ENCODE data around the gene CNOT4.

Gene CNOT4

DNA sequence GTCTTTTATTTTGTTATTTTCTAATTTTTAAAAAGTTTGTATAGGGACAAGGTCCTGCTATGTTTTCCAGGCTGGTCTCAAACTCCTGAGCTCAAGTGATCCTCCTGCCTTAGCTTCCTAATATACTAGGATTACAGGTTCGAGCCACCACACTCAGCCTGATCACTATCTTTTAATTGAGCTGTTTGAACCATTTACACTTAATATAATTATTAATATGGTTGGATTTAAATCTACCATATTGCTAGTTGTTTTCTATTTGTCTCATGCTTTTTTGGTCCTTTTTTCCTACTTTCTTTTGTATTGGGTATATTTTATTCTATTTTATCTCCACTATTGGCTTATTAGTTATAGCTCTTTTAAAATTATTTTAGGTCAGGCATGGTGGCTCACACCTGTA lies 13.2 kb upstream of the CNOT4 start:
- Histone ChIP-seq H2BK120ac (ENCODE audit: insufficient read depth, low read length, poor library complexity) (no peak overlapping the region), H3K9me3 (ENCODE audit: insufficient read depth, low read depth, low read length) (no peaks in the 10 kb centered on the region), H3K4me1 (ENCODE audit: control insufficient read depth in 1 of 2, insufficient read depth in 2 of 2, low read length in 2 of 2) (no peaks in the 10 kb centered on the region), H3K4ac (ENCODE audit: low read depth, low read length) (no peak overlapping the region), H3K79me2 (ENCODE audit: control insufficient read depth, insufficient read depth, low read length, poor library complexity) (no peaks in the 10 kb centered on the region), H3K36me3 (ENCODE audit: control insufficient read depth in 1 of 2, insufficient read depth in 2 of 2, low read length in 2 of 2) (no peaks in the 10 kb centered on the region), H2BK12ac (ENCODE audit: low read length) (no peak overlapping the region), H3K27me3 (ENCODE audit: insufficient read depth, low read length) (no peaks in the 10 kb centered on the region), H3K27ac (ENCODE audit: low read depth, low read length) (no peak overlapping the region), H3K79me1 (ENCODE audit: low read length) (no peaks in the 10 kb centered on the region), H2AK5ac (ENCODE audit: low read length) (no peak overlapping the region), H3K23ac (ENCODE audit: low read length) (no peak overlapping the region), H3K14ac (ENCODE audit: low read length) (no peak overlapping the region), H2AFZ (ENCODE audit: insufficient read depth, low read length, poor library complexity) (no peak overlapping the region), H2BK5ac (ENCODE audit: low read depth, low read length, poor library complexity) (no peak overlapping the region), H3K4me3 (ENCODE audit: low read depth, low read length) (no peak overlapping the region), H3K18ac (ENCODE audit: low read length) (no peak overlapping the region), H3K9ac (ENCODE audit: low read length) (no peak overlapping the region), H3K4me2 (ENCODE audit: low read length) (no peak overlapping the region), H4K8ac (ENCODE audit: low read depth, low read length) (no peak overlapping the region), H4K91ac (ENCODE audit: low read depth, low read length) (no peak overlapping the region), H4K12ac (ENCODE audit: low read depth, low read length) (no peak overlapping the region)
- DNase-seq, result no peak
- no CpG with 5 or more reads among the region's 1 CpG for WGBS (ENCODE audit: extremely low coverage, insufficient coverage, insufficient read length)

GRCh38 chr7:135522509-135522908 lies 12.6 kb upstream of the CNOT4 start:
- no peaks in the 10 kb centered on the region for H3K79me2 ChIP-seq (ENCODE audit: control insufficient read depth, insufficient read depth, low read length, poor library complexity)
- H3K23ac ChIP-seq (ENCODE audit: low read length), result no peak overlapping the region
- H2AK5ac ChIP-seq (ENCODE audit: low read length), result no peak overlapping the region
- no peak overlapping the region for H2BK5ac ChIP-seq (ENCODE audit: low read depth, low read length, poor library complexity)
- no peak overlapping the region for H3K4ac ChIP-seq (ENCODE audit: low read depth, low read length)
- no peaks in the 10 kb centered on the region for H3K9me3 ChIP-seq (ENCODE audit: insufficient read depth, low read depth, low read length)
- H4K8ac ChIP-seq (ENCODE audit: low read depth, low read length), result no peak overlapping the region
- H2BK120ac ChIP-seq (ENCODE audit: insufficient read depth, low read length, poor library complexity), result no peak overlapping the region
- no peak overlapping the region for H3K27ac ChIP-seq (ENCODE audit: low read depth, low read length)
- no peak overlapping the region for H3K14ac ChIP-seq (ENCODE audit: low read length)
- H3K27me3 ChIP-seq (ENCODE audit: insufficient read depth, low read length), result no peaks in the 10 kb centered on the region
- H4K91ac ChIP-seq (ENCODE audit: low read depth, low read length), result no peak overlapping the region
- H4K12ac ChIP-seq (ENCODE audit: low read depth, low read length), result no peak overlapping the region
- no peak for DNase-seq
- H3K9ac ChIP-seq (ENCODE audit: low read length), result no peak overlapping the region
- H3K4me3 ChIP-seq (ENCODE audit: low read depth, low read length), result no peak overlapping the region
- H3K4me2 ChIP-seq (ENCODE audit: low read length), result no peak overlapping the region
- H3K4me1 ChIP-seq (ENCODE audit: control insufficient read depth in 1 of 2, insufficient read depth in 2 of 2, low read length in 2 of 2), result no peaks in the 10 kb centered on the region
- no peaks in the 10 kb centered on the region for H3K36me3 ChIP-seq (ENCODE audit: control insufficient read depth in 1 of 2, insufficient read depth in 2 of 2, low read length in 2 of 2)
- no peak overlapping the region for H3K18ac ChIP-seq (ENCODE audit: low read length)
- H2BK12ac ChIP-seq (ENCODE audit: low read length), result no peak overlapping the region
- no peak overlapping the region for H2AFZ ChIP-seq (ENCODE audit: insufficient read depth, low read length, poor library complexity)
- no CpG with 5 or more reads among the region's 6 CpGs for WGBS (ENCODE audit: extremely low coverage, insufficient coverage, insufficient read length)
- no peaks in the 10 kb centered on the region for H3K79me1 ChIP-seq (ENCODE audit: low read length)

GRCh38 chr7:135519871-135520270 lies 10.0 kb upstream of the CNOT4 start:
- Histone ChIP-seq H3K27me3 (ENCODE audit: insufficient read depth, low read length) (no peaks in the 10 kb centered on the region), H2AK5ac (ENCODE audit: low read length) (no peak overlapping the region), H2BK120ac (ENCODE audit: insufficient read depth, low read length, poor library complexity) (no peak overlapping the region), H3K4ac (ENCODE audit: low read depth, low read length) (no peak overlapping the region), H3K9me3 (ENCODE audit: insufficient read depth, low read depth, low read length) (no peaks in the 10 kb centered on the region), H3K23ac (ENCODE audit: low read length) (no peak overlapping the region), H3K18ac (ENCODE audit: low read length) (no peak overlapping the region), H3K9ac (ENCODE audit: low read length) (no peak overlapping the region), H3K4me3 (ENCODE audit: low read depth, low read length) (no peak overlapping the region), H3K36me3 (ENCODE audit: control insufficient read depth in 1 of 2, insufficient read depth in 2 of 2, low read length in 2 of 2) (no peaks in the 10 kb centered on the region), H4K12ac (ENCODE audit: low read depth, low read length) (no peak overlapping the region), H3K79me1 (ENCODE audit: low read length) (no peaks in the 10 kb centered on the region), H4K91ac (ENCODE audit: low read depth, low read length) (no peak overlapping the region), H3K27ac (ENCODE audit: low read depth, low read length) (no peak overlapping the region), H3K14ac (ENCODE audit: low read length) (no peak overlapping the region), H2AFZ (ENCODE audit: insufficient read depth, low read length, poor library complexity) (no peak overlapping the region), H3K79me2 (ENCODE audit: control insufficient read depth, insufficient read depth, low read length, poor library complexity) (no peaks in the 10 kb centered on the region), H4K8ac (ENCODE audit: low read depth, low read length) (no peak overlapping the region), H3K4me2 (ENCODE audit: low read length) (no peak overlapping the region), H2BK12ac (ENCODE audit: low read length) (no peak overlapping the region), H3K4me1 (ENCODE audit: control insufficient read depth in 1 of 2, insufficient read depth in 2 of 2, low read length in 2 of 2) (no peaks in the 10 kb centered on the region), H2BK5ac (ENCODE audit: low read depth, low read length, poor library complexity) (no peak overlapping the region)
- no CpG with 5 or more reads among the region's 4 CpGs for WGBS (ENCODE audit: extremely low coverage, insufficient coverage, insufficient read length)
- no peak for DNase-seq

DNA sequence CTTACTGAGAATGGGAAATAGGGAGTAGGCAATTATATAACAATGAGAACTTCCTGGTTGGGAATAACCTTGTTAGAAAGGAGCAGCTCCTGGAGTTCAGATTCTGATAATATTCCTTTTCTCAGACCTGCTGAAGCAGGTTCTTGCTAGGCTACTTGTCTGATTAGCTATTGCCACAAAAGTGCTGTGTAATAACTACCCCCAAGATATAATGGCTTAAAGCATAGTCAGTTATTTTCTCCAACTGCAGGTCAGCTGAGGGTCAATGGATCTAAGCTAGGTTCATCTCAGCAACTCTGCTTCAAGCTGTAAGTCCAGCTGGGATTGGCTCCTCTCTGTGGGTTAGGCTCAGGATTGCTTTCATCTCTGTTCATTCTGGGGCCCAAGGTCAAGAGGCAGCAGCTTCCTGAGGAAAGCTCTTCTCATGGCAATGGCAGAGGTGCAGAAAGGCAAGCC lies 9.4 kb upstream of the CNOT4 start:
- no peak overlapping the region for H3K4me3 ChIP-seq (ENCODE audit: low read depth, low read length)
- no peak overlapping the region for H3K14ac ChIP-seq (ENCODE audit: low read length)
- no peak overlapping the region for H3K9ac ChIP-seq (ENCODE audit: low read length)
- no peaks in the 10 kb centered on the region for H3K79me1 ChIP-seq (ENCODE audit: low read length)
- no peak overlapping the region for H4K91ac ChIP-seq (ENCODE audit: low read depth, low read length)
- H2AFZ ChIP-seq (ENCODE audit: insufficient read depth, low read length, poor library complexity), result no peak overlapping the region
- H3K4ac ChIP-seq (ENCODE audit: low read depth, low read length), result no peak overlapping the region
- no peak overlapping the region for H2BK120ac ChIP-seq (ENCODE audit: insufficient read depth, low read length, poor library complexity)
- no peaks in the 10 kb centered on the region for H3K4me1 ChIP-seq (ENCODE audit: control insufficient read depth in 1 of 2, insufficient read depth in 2 of 2, low read length in 2 of 2)
- no peak overlapping the region for H3K4me2 ChIP-seq (ENCODE audit: low read length)
- H4K8ac ChIP-seq (ENCODE audit: low read depth, low read length), result no peak overlapping the region
- no peak overlapping the region for H3K27ac ChIP-seq (ENCODE audit: low read depth, low read length)
- H2AK5ac ChIP-seq (ENCODE audit: low read length), result no peak overlapping the region
- no peaks in the 10 kb centered on the region for H3K27me3 ChIP-seq (ENCODE audit: insufficient read depth, low read length)
- H3K36me3 ChIP-seq (ENCODE audit: control insufficient read depth in 1 of 2, insufficient read depth in 2 of 2, low read length in 2 of 2), result no peaks in the 10 kb centered on the region
- H3K79me2 ChIP-seq (ENCODE audit: control insufficient read depth, insufficient read depth, low read length, poor library complexity), result no peaks in the 10 kb centered on the region
- no peak overlapping the region for H3K18ac ChIP-seq (ENCODE audit: low read length)
- H4K12ac ChIP-seq (ENCODE audit: low read depth, low read length), result no peak overlapping the region
- no peaks in the 10 kb centered on the region for H3K9me3 ChIP-seq (ENCODE audit: insufficient read depth, low read depth, low read length)
- H2BK12ac ChIP-seq (ENCODE audit: low read length), result no peak overlapping the region
- no peak for DNase-seq
- H2BK5ac ChIP-seq (ENCODE audit: low read depth, low read length, poor library complexity), result no peak overlapping the region
- H3K23ac ChIP-seq (ENCODE audit: low read length), result no peak overlapping the region

All from trophoblast cell (in vitro differentiated cells and primary cell).